SU-DHL-6 (cell line): Measurements from ENCODE around the gene ZNF302.
A peak's percentile ranks its signal among the peaks of the same experiment; 100 is the strongest.
"Not testable (repeated sequence)": the region's sequence is repeated elsewhere in the genome, so short reads cannot be mapped to it uniquely, and the experiment has no call there.

Experiments
- H2AFZ ChIP-seq: fragments of 200-600 bp; sonication (generic); 2 replicates; pipeline ENCODE4 v1.6.1; 2014; ENCODE audit warnings: low read depth, mild to moderate bottlenecking, moderate library complexity, mixed read lengths, antibody characterized with exemption, low read length; ENCODE audit not compliant: severe bottlenecking
- H3F3A ChIP-seq: fragments of 200-600 bp; shearing (Covaris generic); 2 replicates; pipeline ENCODE4 v1.6.0; 2016; ENCODE audit warnings: antibody characterized with exemption, mild to moderate bottlenecking; ENCODE audit not compliant: insufficient read depth
- H3K27ac ChIP-seq: fragments of 200-600 bp; sonication (generic); 2 replicates; pipeline ENCODE4 v1.5.1; 2016; ENCODE audit warnings: low read depth, mild to moderate bottlenecking, low read length, moderate library complexity, mixed read lengths
- H3K27me3 ChIP-seq: fragments of 200-600 bp; sonication (generic), shearing (Covaris generic); 2 replicates; pipeline ENCODE4 v1.6.0; 2014; ENCODE audit warnings: mild to moderate bottlenecking, low read length
- H3K36me3 ChIP-seq: fragments of 200-600 bp; sonication (generic); 2 replicates; pipeline ENCODE4 v1.6.1; 2014; ENCODE audit warnings: mild to moderate bottlenecking, low read length, mixed read lengths
- H3K4me2 ChIP-seq: fragments of 300-600, 200-600 bp; shearing (Covaris generic), sonication (generic); 2 replicates; pipeline ENCODE4 v1.6.0; 2014; ENCODE audit warnings: low read length, low read depth, mild to moderate bottlenecking; ENCODE audit not compliant: poor library complexity, severe bottlenecking
- H3K4me3 ChIP-seq: fragments of 200-600 bp; sonication (generic); 2 replicates; pipeline ENCODE4 v1.5.1; 2014; ENCODE audit warnings: antibody characterized with exemption, low read length, mild to moderate bottlenecking, mixed read lengths; ENCODE audit not compliant: insufficient read depth, poor library complexity, severe bottlenecking
- H3K79me2 ChIP-seq: fragments of 200-600 bp; sonication (generic); 2 replicates; pipeline ENCODE4 v1.6.1; 2014; ENCODE audit warnings: mild to moderate bottlenecking, low read length, moderate library complexity; ENCODE audit not compliant: insufficient read depth
- H3K9ac ChIP-seq: fragments of 200-600 bp; sonication (generic); 2 replicates; pipeline ENCODE4 v1.7.0; 2014; ENCODE audit warnings: mild to moderate bottlenecking, low read length
- H3K9me2 ChIP-seq: fragments of 200-600 bp; sonication (generic); replicated peaks from 2 replicates; pipeline ENCODE4 v1.6.1; 2014; ENCODE audit warnings: low read length; ENCODE audit not compliant: insufficient read depth
- H3K9me3 ChIP-seq: fragments of 200-600 bp; sonication (generic); 2 replicates; pipeline ENCODE4 v1.6.1; 2014; ENCODE audit warnings: low read length, mixed read lengths; ENCODE audit not compliant: insufficient read depth
- H4K20me1 ChIP-seq: fragments of 200-600 bp; sonication (generic); 2 replicates; pipeline ENCODE4 v1.6.1; 2014; ENCODE audit warnings: low read depth, mild to moderate bottlenecking, antibody characterized with exemption, low read length, moderate library complexity, mixed read lengths
- CTCF ChIP-seq: fragments of 200-600 bp; sonication (generic); IDR thresholded peaks from one replicate; pipeline ENCODE4 v1.5.1; 2017; ENCODE audit warnings: antibody characterized with exemption, mild to moderate bottlenecking, low read length, moderate library complexity; ENCODE audit not compliant: insufficient read depth, poor library complexity, severe bottlenecking
- EZH2phosphoT487 ChIP-seq: fragments of 200-600 bp; sonication (generic), shearing (Covaris generic); conservative IDR thresholded peaks from 2 replicates; pipeline ENCODE4 v1.6.1; 2018; ENCODE audit warnings: mild to moderate bottlenecking, antibody characterized with exemption, low read length, moderate library complexity, mixed read lengths

ZNF302 gene

GRCh38 chr19:34666958-34667265 is 10.6 kb upstream of the ZNF302 start:
- H3K27ac ChIP-seq: no peak overlapping the region
- H3K27me3 ChIP-seq: no peaks in the 10 kb centered on the region
- TF ChIP-seq EZH2phosphoT487 (no peak), CTCF (no peak)
- H3K9me3 ChIP-seq: no peaks in the 10 kb centered on the region
- H3K9me2 ChIP-seq: no peaks in the 10 kb centered on the region
- no peaks in the 10 kb centered on the region for H3F3A ChIP-seq
- no peak overlapping the region for H2AFZ ChIP-seq
- no peaks in the 10 kb centered on the region for H4K20me1 ChIP-seq
- H3K9ac ChIP-seq: no peak overlapping the region
- no peak overlapping the region for H3K4me2 ChIP-seq
- H3K4me3 ChIP-seq: no peak overlapping the region
- no peaks in the 10 kb centered on the region for H3K36me3 ChIP-seq
- no peaks in the 10 kb centered on the region for H3K79me2 ChIP-seq

GRCh38 chr19:34667349-34668076 is 10.0 kb upstream of the ZNF302 start:
- Histone ChIP-seq H3K9ac (no peak overlapping the region), H2AFZ (no peak overlapping the region), H3K79me2 (no peaks in the 10 kb centered on the region), H3F3A (no peaks in the 10 kb centered on the region), H3K27me3 (no peaks in the 10 kb centered on the region), H3K4me2 (peak overlapping the region; percentile 10), H4K20me1 (no peaks in the 10 kb centered on the region), H3K27ac (no peak overlapping the region), H3K4me3 (no peak overlapping the region), H3K9me2 (no peaks in the 10 kb centered on the region), H3K36me3 (no peaks in the 10 kb centered on the region), H3K9me3 (no peaks in the 10 kb centered on the region)
- TF ChIP-seq CTCF (no peak), EZH2phosphoT487 (no peak)

- not testable (repeated sequence) for H3K4me3 ChIP-seq, H3K9me2 ChIP-seq, H3K79me2 ChIP-seq, H3K36me3 ChIP-seq, H3K9ac ChIP-seq, H4K20me1 ChIP-seq, H2AFZ ChIP-seq, H3F3A ChIP-seq, H3K27ac ChIP-seq, H3K4me2 ChIP-seq, H3K9me3 ChIP-seq, H3K27me3 ChIP-seq
These were observed 9.3 kb upstream of the ZNF302 start for GRCh38 chr19:34668077-34668689.

- not testable (repeated sequence) for H3K27ac ChIP-seq, H3K36me3 ChIP-seq, H3K79me2 ChIP-seq, H3K4me2 ChIP-seq, H3K9ac ChIP-seq, H3K9me2 ChIP-seq, H2AFZ ChIP-seq, H4K20me1 ChIP-seq, H3F3A ChIP-seq, H3K4me3 ChIP-seq, H3K9me3 ChIP-seq, H3K27me3 ChIP-seq
These were observed 8.8 kb upstream of the ZNF302 start for GRCh38 chr19:34668690-34669089.
